NB4 (cell line): Measurements from ENCODE around the gene MON1A.

Experiments
- CTCF ChIP-seq: IDR thresholded peaks from one replicate; pipeline ENCODE4 v1.5.1; 2012; ENCODE audit warnings: low read depth, low read length
- MAX ChIP-seq: IDR thresholded peaks from 2 replicates; pipeline ENCODE4 v1.6.1; 2011; ENCODE audit warnings: low read depth, low read length
- MYC ChIP-seq: IDR thresholded peaks from 2 replicates; pipeline ENCODE4 v1.6.1; 2011; ENCODE audit warnings: low read depth, low read length
- POLR2A ChIP-seq: IDR thresholded peaks from 2 replicates; pipeline ENCODE4 v1.6.1; 2011; ENCODE audit warnings: mild to moderate bottlenecking; ENCODE audit not compliant: insufficient read length; ENCODE audit errors: extremely low read depth

GRCh38 chr3:49902511-49903345 lies 26.9 kb downstream of the MON1A start:
- no peak for TF ChIP-seq POLR2A
- TF ChIP-seq CTCF: no peak
- no peak for TF ChIP-seq MYC
- TF ChIP-seq MAX: no peak
